ENCODE measurements around the gene CLIC1.
A peak's percentile ranks its signal among the peaks of the same experiment; 100 is the strongest.

CLIC1 gene

GRCh38 chr6:31736021-31736767, at the start of gene CLIC1:
Gene CLIC1, minus strand, starts transcription at chr6:31736530. Its CDS starts 230 bp downstream, at chr6:31736300.
- DNase-seq, result peak; percentile 72 to 89 (median 77)

- no peak for DNase-seq
Measured at GRCh38 chr6:31785475-31785874, 49.1 kb upstream of the CLIC1 start.

- DNase-seq, result no peak
Measured at GRCh38 chr6:31784098-31784925, 48.0 kb upstream of the CLIC1 start.

GRCh38 chr6:31782126-31782855, 46.0 kb upstream of the CLIC1 start:
- DNase-seq, result no peak

- DNase-seq, result no peak
Measured at GRCh38 chr6:31781244-31782125, 45.2 kb upstream of the CLIC1 start.

- no peak for DNase-seq
Measured at GRCh38 chr6:31780507-31781243, 44.3 kb upstream of the CLIC1 start.

- DNase-seq, result no peak
Measured at GRCh38 chr6:31779908-31780307, 43.6 kb upstream of the CLIC1 start.

- DNase-seq, result no peak
Measured at GRCh38 chr6:31778999-31779885, 42.9 kb upstream of the CLIC1 start.

GRCh38 chr6:31778193-31778592, 41.9 kb upstream of the CLIC1 start:
- no peak for DNase-seq

GRCh38 chr6:31777667-31778050, 41.3 kb upstream of the CLIC1 start:
- DNase-seq, result no peak

- peak; percentile 33 to 89 (median 80) for DNase-seq
Measured at GRCh38 chr6:31776989-31777666, 40.8 kb upstream of the CLIC1 start, which contains the start of gene VWA7. Gene VWA7, minus strand, starts transcription at chr6:31777328. Its CDS starts 549 bp downstream, at chr6:31776779.

- DNase-seq, result peak in 1 of 3 experiments; percentile 33
Measured at GRCh38 chr6:31776485-31776988, 40.2 kb upstream of the CLIC1 start.

GRCh38 chr6:31775633-31776484, 39.5 kb upstream of the CLIC1 start:
- DNase-seq, result no peak

GRCh38 chr6:31775184-31775583, 38.9 kb upstream of the CLIC1 start:
- DNase-seq, result no peak

GRCh38 chr6:31771992-31772358, 35.6 kb upstream of the CLIC1 start:
- DNase-seq, result no peak

GRCh38 chr6:31770860-31771259, 34.5 kb upstream of the CLIC1 start:
- no peak for DNase-seq

GRCh38 chr6:31769684-31770371, 33.5 kb upstream of the CLIC1 start:
- peak; percentile 33 to 56 (median 46) for DNase-seq
